ENCODE measurements around the gene PCDHB9. TPM values are rescaled to one million over a fixed set of nuclear protein-coding genes. Genes with fewer than 3 reads are reported as not detected.
"Not testable (repeated sequence)": the region's sequence is repeated elsewhere in the genome, so short reads cannot be mapped to it uniquely, and the experiment has no call there.

PCDHB9 gene
- total RNA-seq, 3 donors from 2014 or later = not detected

GRCh38 chr5:141201646-141202045 lies 14.7 kb downstream of the PCDHB9 start:
- not testable (repeated sequence) for ATAC-seq, H3K4me3 Mint-ChIP-seq

GRCh38 chr5:141208478-141208877 lies 21.5 kb downstream of the PCDHB9 start, which contains the start of gene PCDHB12:
PCDHB12 (plus strand) TSS chr5:141208719; CDS start chr5:141208908, 189 bp downstream.
- ATAC-seq = no peak
- Mint-ChIP-seq H3K4me3 (no peak within 1 kb of the TSS), H3K36me3 (ENCODE audit: insufficient read depth) (peaks cover 2% of the 10 kb centered on the region), H3K4me1 (ENCODE audit: low read depth) (no peaks in the 10 kb centered on the region), H3K9me3 (peaks cover 11% of the 10 kb centered on the region), H3K27me3 (ENCODE audit: low read depth) (peaks cover 54% of the 10 kb centered on the region)
- DNase-seq = no peak

More at GRCh38 chr5:141201646-141202045, 14.7 kb downstream of the PCDHB9 start:
- DNase-seq; H3K36me3 Mint-ChIP-seq (ENCODE audit: insufficient read depth); H3K4me1 Mint-ChIP-seq (ENCODE audit: low read depth): not testable (repeated sequence)
- Mint-ChIP-seq H3K27me3 (ENCODE audit: low read depth) (peaks cover 50% of the 10 kb centered on the region), H3K9me3 (peaks cover 36% of the 10 kb centered on the region)

- ATAC-seq; H3K4me1 Mint-ChIP-seq (ENCODE audit: low read depth); DNase-seq; H3K4me3 Mint-ChIP-seq; H3K36me3 Mint-ChIP-seq (ENCODE audit: insufficient read depth): not testable (repeated sequence)
- peaks cover 15% of the 10 kb centered on the region for H3K9me3 Mint-ChIP-seq
- H3K27me3 Mint-ChIP-seq (ENCODE audit: low read depth) = peaks cover 63% of the 10 kb centered on the region
Measured at GRCh38 chr5:141210281-141210680, 23.3 kb downstream of the PCDHB9 start.

- H3K36me3 Mint-ChIP-seq (ENCODE audit: insufficient read depth); H3K4me3 Mint-ChIP-seq; ATAC-seq; DNase-seq; H3K4me1 Mint-ChIP-seq (ENCODE audit: low read depth): not testable (repeated sequence)
- Mint-ChIP-seq H3K27me3 (ENCODE audit: low read depth) (peaks cover 64% of the 10 kb centered on the region), H3K9me3 (peaks cover 15% of the 10 kb centered on the region)
Measured at GRCh38 chr5:141210849-141211248, 23.9 kb downstream of the PCDHB9 start.

DNA sequence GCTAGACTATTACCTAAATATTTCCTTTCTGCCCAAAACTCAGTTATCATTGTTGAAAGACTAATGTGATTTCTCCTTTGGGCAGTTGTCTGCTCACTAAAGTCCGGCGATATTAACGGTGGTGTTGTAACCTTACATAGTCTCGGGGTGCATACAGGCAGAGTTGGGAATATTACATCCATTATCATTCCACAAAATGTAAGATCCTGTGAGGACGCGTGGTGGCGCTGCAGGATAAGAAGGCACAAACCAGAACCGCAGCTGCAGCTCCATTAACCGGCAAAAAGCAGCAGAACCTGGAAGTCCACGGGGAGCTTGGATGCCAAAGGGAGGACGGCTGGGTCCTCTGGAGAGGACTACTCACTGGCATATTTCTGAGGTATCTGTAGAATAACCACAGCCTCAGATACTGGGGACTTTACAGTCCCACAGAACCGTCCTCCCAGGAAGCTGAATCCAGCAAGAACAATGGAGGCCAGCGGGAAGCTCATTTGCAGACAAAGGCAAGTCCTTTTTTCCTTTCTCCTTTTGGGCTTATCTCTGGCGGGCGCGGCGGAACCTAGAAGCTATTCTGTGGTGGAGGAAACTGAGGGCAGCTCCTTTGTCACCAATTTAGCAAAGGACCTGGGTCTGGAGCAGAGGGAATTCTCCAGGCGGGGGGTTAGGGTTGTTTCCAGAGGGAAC lies 26.8 kb downstream of the PCDHB9 start, which contains the start of gene PCDHB13:
Gene PCDHB13, plus strand, starts transcription at position 264 of the 684 bp plus-strand sequence. Its CDS starts 205 bp downstream, at position 469.
- H3K4me3 Mint-ChIP-seq; H3K36me3 Mint-ChIP-seq (ENCODE audit: insufficient read depth); ATAC-seq; DNase-seq; H3K4me1 Mint-ChIP-seq (ENCODE audit: low read depth): not testable (repeated sequence)
- Mint-ChIP-seq H3K9me3 (peaks cover 20% of the 10 kb centered on the region), H3K27me3 (ENCODE audit: low read depth) (peaks cover 59% of the 10 kb centered on the region)

DNA sequence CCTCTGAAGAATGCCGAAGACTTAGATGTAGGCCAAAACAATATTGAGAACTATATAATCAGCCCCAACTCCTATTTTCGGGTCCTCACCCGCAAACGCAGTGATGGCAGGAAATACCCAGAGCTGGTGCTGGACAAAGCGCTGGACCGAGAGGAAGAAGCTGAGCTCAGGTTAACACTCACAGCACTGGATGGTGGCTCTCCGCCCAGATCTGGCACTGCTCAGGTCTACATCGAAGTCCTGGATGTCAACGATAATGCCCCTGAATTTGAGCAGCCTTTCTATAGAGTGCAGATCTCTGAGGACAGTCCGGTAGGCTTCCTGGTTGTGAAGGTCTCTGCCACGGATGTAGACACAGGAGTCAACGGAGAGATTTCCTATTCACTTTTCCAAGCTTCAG lies 27.6 kb downstream of the PCDHB9 start:
- DNase-seq; H3K36me3 Mint-ChIP-seq (ENCODE audit: insufficient read depth); H3K4me3 Mint-ChIP-seq; H3K4me1 Mint-ChIP-seq (ENCODE audit: low read depth); ATAC-seq: not testable (repeated sequence)
- peaks cover 24% of the 10 kb centered on the region for H3K9me3 Mint-ChIP-seq
- H3K27me3 Mint-ChIP-seq (ENCODE audit: low read depth) = peaks cover 57% of the 10 kb centered on the region

DNA sequence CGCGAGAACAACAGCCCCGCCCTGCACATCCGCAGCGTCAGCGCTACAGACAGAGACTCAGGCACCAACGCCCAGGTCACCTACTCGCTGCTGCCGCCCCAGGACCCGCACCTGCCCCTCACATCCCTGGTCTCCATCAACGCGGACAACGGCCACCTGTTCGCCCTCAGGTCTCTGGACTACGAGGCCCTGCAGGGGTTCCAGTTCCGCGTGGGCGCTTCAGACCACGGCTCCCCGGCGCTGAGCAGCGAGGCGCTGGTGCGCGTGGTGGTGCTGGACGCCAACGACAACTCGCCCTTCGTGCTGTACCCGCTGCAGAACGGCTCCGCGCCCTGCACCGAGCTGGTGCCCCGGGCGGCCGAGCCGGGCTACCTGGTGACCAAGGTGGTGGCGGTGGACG lies 28.5 kb downstream of the PCDHB9 start:
- DNase-seq; H3K4me1 Mint-ChIP-seq (ENCODE audit: low read depth); H3K36me3 Mint-ChIP-seq (ENCODE audit: insufficient read depth); H3K4me3 Mint-ChIP-seq; ATAC-seq: not testable (repeated sequence)
- peaks cover 54% of the 10 kb centered on the region for H3K27me3 Mint-ChIP-seq (ENCODE audit: low read depth)
- peaks cover 25% of the 10 kb centered on the region for H3K9me3 Mint-ChIP-seq

DNA sequence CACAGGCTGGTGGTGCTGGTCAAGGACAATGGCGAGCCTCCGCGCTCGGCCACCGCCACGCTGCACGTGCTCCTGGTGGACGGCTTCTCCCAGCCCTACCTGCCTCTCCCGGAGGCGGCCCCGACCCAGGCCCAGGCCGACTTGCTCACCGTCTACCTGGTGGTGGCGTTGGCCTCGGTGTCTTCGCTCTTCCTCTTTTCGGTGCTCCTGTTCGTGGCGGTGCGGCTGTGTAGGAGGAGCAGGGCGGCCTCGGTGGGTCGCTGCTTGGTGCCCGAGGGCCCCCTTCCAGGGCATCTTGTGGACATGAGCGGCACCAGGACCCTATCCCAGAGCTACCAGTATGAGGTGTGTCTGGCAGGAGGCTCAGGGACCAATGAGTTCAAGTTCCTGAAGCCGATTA lies 29.1 kb downstream of the PCDHB9 start:
- DNase-seq; ATAC-seq; H3K4me3 Mint-ChIP-seq; H3K4me1 Mint-ChIP-seq (ENCODE audit: low read depth); H3K36me3 Mint-ChIP-seq (ENCODE audit: insufficient read depth): not testable (repeated sequence)
- Mint-ChIP-seq H3K9me3 (peaks cover 22% of the 10 kb centered on the region), H3K27me3 (ENCODE audit: low read depth) (peaks cover 51% of the 10 kb centered on the region)

DNA sequence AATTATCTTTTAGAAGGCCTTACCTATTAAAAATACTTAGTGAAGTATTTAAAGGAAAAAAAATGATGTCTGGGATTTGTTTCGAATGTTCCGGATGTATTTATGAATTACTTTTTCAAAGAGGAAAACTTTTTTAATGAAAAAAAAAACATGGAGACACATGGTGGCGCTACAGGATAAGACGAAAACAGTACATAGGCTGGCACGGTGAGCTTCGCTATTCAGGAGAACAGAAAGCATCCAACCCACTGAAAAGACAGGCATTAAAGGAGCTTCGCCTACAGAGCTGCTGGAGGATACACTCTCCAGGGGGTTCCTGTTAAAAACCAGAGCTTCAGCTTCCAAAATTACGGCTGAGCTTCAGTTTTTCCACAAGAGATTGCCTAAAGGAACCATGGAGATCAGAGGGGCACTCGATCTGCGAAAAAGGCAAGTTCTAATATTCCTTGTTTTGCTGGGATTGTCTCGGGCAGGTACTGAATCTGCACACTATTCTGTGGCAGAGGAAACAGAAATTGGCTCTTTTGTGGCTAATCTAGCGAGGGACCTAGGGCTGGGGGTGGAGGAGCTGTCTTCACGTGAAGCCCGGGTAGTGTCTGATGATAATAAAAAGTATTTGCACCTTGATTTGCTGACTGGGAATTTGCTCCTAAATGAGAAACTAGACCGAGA lies 36.3 kb downstream of the PCDHB9 start, which contains the start of gene PCDHB14:
Gene PCDHB14, plus strand, starts transcription at position 232 of the 672 bp plus-strand sequence. Its CDS starts 163 bp downstream, at position 395.
- peaks cover 24% of the 10 kb centered on the region for H3K9me3 Mint-ChIP-seq
- no peak for DNase-seq
- no peaks in the 10 kb centered on the region for H3K36me3 Mint-ChIP-seq (ENCODE audit: insufficient read depth)
- no peak for ATAC-seq
- H3K27me3 Mint-ChIP-seq (ENCODE audit: low read depth) = peaks cover 47% of the 10 kb centered on the region
- H3K4me3 Mint-ChIP-seq = peak within 1 kb of the TSS; percentile 41
- H3K4me1 Mint-ChIP-seq (ENCODE audit: low read depth) = peaks cover 3% of the 10 kb centered on the region

DNA sequence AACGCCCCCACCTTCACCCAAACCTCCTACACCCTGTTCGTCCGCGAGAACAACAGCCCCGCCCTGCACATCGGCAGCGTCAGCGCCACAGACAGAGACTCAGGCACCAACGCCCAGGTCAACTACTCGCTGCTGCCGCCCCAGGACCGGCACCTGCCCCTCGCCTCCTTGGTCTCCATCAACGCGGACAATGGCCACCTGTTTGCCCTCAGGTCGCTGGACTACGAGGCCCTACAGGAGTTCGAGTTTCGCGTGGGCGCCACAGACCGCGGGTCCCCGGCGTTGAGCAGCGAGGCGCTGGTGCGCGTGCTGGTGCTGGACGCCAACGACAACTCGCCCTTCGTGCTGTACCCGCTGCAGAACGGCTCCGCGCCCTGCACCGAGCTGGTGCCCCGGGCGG lies 37.9 kb downstream of the PCDHB9 start:
- not testable (repeated sequence) for DNase-seq; ATAC-seq; H3K36me3 Mint-ChIP-seq (ENCODE audit: insufficient read depth); H3K4me3 Mint-ChIP-seq; H3K4me1 Mint-ChIP-seq (ENCODE audit: low read depth)
- H3K27me3 Mint-ChIP-seq (ENCODE audit: low read depth) = peaks cover 38% of the 10 kb centered on the region
- peaks cover 18% of the 10 kb centered on the region for H3K9me3 Mint-ChIP-seq

DNA sequence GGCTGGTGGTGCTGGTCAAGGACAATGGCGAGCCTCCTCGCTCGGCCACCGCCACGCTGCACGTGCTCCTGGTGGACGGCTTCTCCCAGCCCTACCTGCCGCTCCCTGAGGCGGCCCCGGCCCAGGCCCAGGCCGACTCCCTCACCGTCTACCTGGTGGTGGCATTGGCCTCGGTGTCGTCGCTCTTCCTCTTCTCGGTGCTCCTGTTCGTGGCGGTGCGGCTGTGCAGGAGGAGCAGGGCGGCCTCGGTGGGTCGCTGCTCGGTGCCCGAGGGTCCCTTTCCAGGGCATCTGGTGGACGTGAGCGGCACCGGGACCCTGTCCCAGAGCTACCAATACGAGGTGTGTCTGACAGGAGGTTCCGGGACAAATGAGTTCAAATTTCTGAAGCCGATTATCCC lies 38.5 kb downstream of the PCDHB9 start:
- peaks cover 36% of the 10 kb centered on the region for H3K27me3 Mint-ChIP-seq (ENCODE audit: low read depth)
- ATAC-seq; H3K4me3 Mint-ChIP-seq; H3K4me1 Mint-ChIP-seq (ENCODE audit: low read depth); H3K36me3 Mint-ChIP-seq (ENCODE audit: insufficient read depth); DNase-seq: not testable (repeated sequence)
- peaks cover 15% of the 10 kb centered on the region for H3K9me3 Mint-ChIP-seq

GRCh38 chr5:141234109-141234667 lies 47.2 kb downstream of the PCDHB9 start:
- no peak for DNase-seq
- peaks cover 35% of the 10 kb centered on the region for H3K27me3 Mint-ChIP-seq (ENCODE audit: low read depth)
- H3K36me3 Mint-ChIP-seq (ENCODE audit: insufficient read depth) = peaks cover 5% of the 10 kb centered on the region
- ATAC-seq = no peak
- peaks cover 47% of the 10 kb centered on the region for H3K9me3 Mint-ChIP-seq
- H3K4me3 Mint-ChIP-seq = no peak overlapping the region
- no peaks in the 10 kb centered on the region for H3K4me1 Mint-ChIP-seq (ENCODE audit: low read depth)

- not testable (repeated sequence) for DNase-seq; H3K4me3 Mint-ChIP-seq; H3K4me1 Mint-ChIP-seq (ENCODE audit: low read depth); ATAC-seq
- peaks cover 63% of the 10 kb centered on the region for H3K9me3 Mint-ChIP-seq
- peaks cover 12% of the 10 kb centered on the region for H3K36me3 Mint-ChIP-seq (ENCODE audit: insufficient read depth)
- peaks cover 53% of the 10 kb centered on the region for H3K27me3 Mint-ChIP-seq (ENCODE audit: low read depth)
Measured at GRCh38 chr5:141235922-141236321, 49.0 kb downstream of the PCDHB9 start.

DNA sequence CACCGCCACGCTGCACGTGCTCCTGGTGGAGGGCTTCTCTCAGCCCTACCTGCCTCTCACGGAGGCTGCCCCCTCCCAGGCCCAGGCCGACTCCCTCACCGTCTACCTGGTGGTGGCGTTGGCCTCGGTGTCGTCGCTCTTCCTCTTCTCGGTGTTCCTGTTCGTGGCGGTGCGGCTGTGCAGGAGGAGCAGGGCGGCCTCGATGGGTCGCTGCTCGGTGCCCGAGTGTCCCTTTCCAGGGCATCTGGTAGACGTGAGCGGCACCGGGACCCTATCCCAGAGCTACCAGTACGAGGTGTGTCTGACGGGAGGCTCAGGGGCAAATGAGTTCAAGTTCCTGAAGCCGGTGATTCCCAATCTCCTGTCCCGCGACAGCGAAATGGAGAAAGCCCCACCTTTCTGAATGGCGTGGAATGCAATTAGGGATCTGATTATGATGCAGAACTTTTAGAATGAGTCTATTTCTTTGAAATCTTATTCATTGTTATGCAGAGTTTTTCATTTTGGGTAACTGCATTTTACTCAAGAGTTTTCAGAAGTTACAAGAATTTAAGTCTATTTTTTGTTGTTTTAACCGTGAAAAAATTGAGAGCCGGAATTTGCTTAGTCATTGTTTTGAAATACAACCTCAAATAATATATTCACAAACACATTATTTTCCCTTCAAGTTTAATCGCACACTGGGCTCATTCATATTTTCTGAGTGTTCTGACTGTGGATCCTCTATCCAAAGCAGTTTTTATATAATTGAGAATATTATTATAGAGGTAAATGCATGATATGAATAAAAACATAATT lies 49.8 kb downstream of the PCDHB9 start:
- Mint-ChIP-seq H3K9me3 (peaks cover 57% of the 10 kb centered on the region), H3K27me3 (ENCODE audit: low read depth) (peaks cover 56% of the 10 kb centered on the region), H3K4me1 (ENCODE audit: low read depth) (no peaks in the 10 kb centered on the region), H3K4me3 (no peak overlapping the region), H3K36me3 (ENCODE audit: insufficient read depth) (peaks cover 12% of the 10 kb centered on the region)
- DNase-seq = no peak
- no peak for ATAC-seq

All from activated T-cell treated with anti-CD3 and anti-CD28 coated beads, Interleukin-2, amount 50 U/mL, for 4 hours (primary cell).